ENCODE data around the gene IKZF2. TPM values are rescaled to one million over a fixed set of nuclear protein-coding genes. Genes with fewer than 3 reads are reported as not detected.

Gene IKZF2
- total and polyA plus RNA-seq, 4 donors = 0.35 to 4.7 (median 2.5) TPM

GRCh38 chr2:213080969-213081617 is 70.3 kb downstream of the IKZF2 start (continued):
- TF ChIP-seq EGR1 (IDR thresholded peaks at IDR 0.05; ENCODE audit: low read depth in 2 of 2) = no peak
- no peak for TF ChIP-seq RAD21 (IDR thresholded peaks at IDR 0.05)
- TF ChIP-seq MAX (IDR thresholded peaks at IDR 0.05) = no peak

GRCh38 chr2:213079756-213080155 is 71.7 kb downstream of the IKZF2 start:
- no peaks in the 10 kb centered on the region for H3K9me3 ChIP-seq (ENCODE audit: control insufficient read depth in 4 of 4, low read length in 3 of 4)
- H3K9ac ChIP-seq (ENCODE audit: low read depth in 1 of 2, low read length in 2 of 2) = no peak overlapping the region
- no peak overlapping the region for H3K4me3 ChIP-seq (ENCODE audit: low read depth in 1 of 3, low read length in 3 of 3)
- no peaks in the 10 kb centered on the region for H3K27me3 ChIP-seq (ENCODE audit: control insufficient read depth in 4 of 4, insufficient read depth in 4 of 4, low read length in 3 of 4)
- no peak for TF ChIP-seq ATF3 (IDR thresholded peaks at IDR 0.05)
- no peaks in the 10 kb centered on the region for H3K36me3 ChIP-seq (ENCODE audit: control insufficient read depth in 4 of 4, insufficient read depth in 3 of 4, low read depth in 1 of 4, low read length in 3 of 4)
- H3K27ac ChIP-seq (ENCODE audit: low read depth in 1 of 2, low read length in 2 of 2) = no peak overlapping the region
- DNase-seq (ENCODE audit: low spot score) = no peak
- H3K4me1 ChIP-seq (ENCODE audit: control insufficient read depth in 4 of 4, insufficient read depth in 4 of 4, low read length in 3 of 4) = peaks cover 0 to 2% (median 0%) of the 10 kb centered on the region in 4 donors

- 96% methylated on average over 1 of the region's 1 CpG for WGBS
- Histone ChIP-seq H3K9ac (ENCODE audit: low read depth in 1 of 2, low read length in 2 of 2) (no peak overlapping the region), H3K27me3 (ENCODE audit: control insufficient read depth in 4 of 4, insufficient read depth in 4 of 4, low read length in 3 of 4) (no peaks in the 10 kb centered on the region), H3K4me1 (ENCODE audit: control insufficient read depth in 4 of 4, insufficient read depth in 4 of 4, low read length in 3 of 4) (peaks cover 0 to 2% (median 0%) of the 10 kb centered on the region in 4 donors), H3K27ac (ENCODE audit: low read depth in 1 of 2, low read length in 2 of 2) (no peak overlapping the region), H3K36me3 (ENCODE audit: control insufficient read depth in 4 of 4, insufficient read depth in 3 of 4, low read depth in 1 of 4, low read length in 3 of 4) (no peaks in the 10 kb centered on the region), H3K9me3 (ENCODE audit: control insufficient read depth in 4 of 4, low read length in 3 of 4) (no peaks in the 10 kb centered on the region), H3K4me3 (ENCODE audit: low read depth in 1 of 3, low read length in 3 of 3) (no peak overlapping the region)
- DNase-seq (ENCODE audit: low spot score) = no peak
- TF ChIP-seq RXRA (IDR thresholded peaks at IDR 0.05) = no peak
- TF ChIP-seq HNF4A (conservative IDR thresholded peaks at IDR 0.05) = no peak
- no peak for TF ChIP-seq FOXA1 (IDR thresholded peaks at IDR 0.05)
- TF ChIP-seq ATF3 (IDR thresholded peaks at IDR 0.05) = no peak
- TF ChIP-seq FOXA2 (IDR thresholded peaks at IDR 0.05) = no peak
- TF ChIP-seq NR2F2 (IDR thresholded peaks at IDR 0.05) = no peak
- TF ChIP-seq CTCF (IDR thresholded peaks at IDR 0.05; ENCODE audit: low read depth, low read length, missing input control) = no peak
- TF ChIP-seq YY1 (IDR thresholded peaks at IDR 0.05) = no peak
- no peak for TF ChIP-seq RAD21 (IDR thresholded peaks at IDR 0.05)
- TF ChIP-seq TAF1 (conservative IDR thresholded peaks at IDR 0.05) = no peak
These were observed 72.7 kb downstream of the IKZF2 start for GRCh38 chr2:213078686-213079085.

- Histone ChIP-seq H3K4me3 (ENCODE audit: low read depth in 1 of 3, low read length in 3 of 3) (no peak overlapping the region), H3K4me1 (ENCODE audit: control insufficient read depth in 4 of 4, insufficient read depth in 4 of 4, low read length in 3 of 4) (peaks cover 0 to 7% (median 5%) of the 10 kb centered on the region in 4 donors), H3K9ac (ENCODE audit: low read depth in 1 of 2, low read length in 2 of 2) (no peak overlapping the region), H3K9me3 (ENCODE audit: control insufficient read depth in 4 of 4, low read length in 3 of 4) (no peaks in the 10 kb centered on the region), H3K27me3 (ENCODE audit: control insufficient read depth in 4 of 4, insufficient read depth in 4 of 4, low read length in 3 of 4) (no peaks in the 10 kb centered on the region), H3K36me3 (ENCODE audit: control insufficient read depth in 4 of 4, insufficient read depth in 3 of 4, low read depth in 1 of 4, low read length in 3 of 4) (no peaks in the 10 kb centered on the region), H3K27ac (ENCODE audit: low read depth in 1 of 2, low read length in 2 of 2) (no peak overlapping the region)
- DNase-seq (ENCODE audit: low spot score) = no peak
- WGBS = 88% methylated on average over 1 of the region's 1 CpG
- no peak for TF ChIP-seq RAD21 (IDR thresholded peaks at IDR 0.05)
- TF ChIP-seq JUND (IDR thresholded peaks at IDR 0.05) = no peak
- no peak for TF ChIP-seq HNF4G (IDR thresholded peaks at IDR 0.05)
- no peak for TF ChIP-seq HNF4A (conservative IDR thresholded peaks at IDR 0.05)
- no peak for TF ChIP-seq GABPA (IDR thresholded peaks at IDR 0.05 in 1 of 2, conservative IDR thresholded peaks at IDR 0.05 in 1 of 2)
- no peak for TF ChIP-seq CTCF (IDR thresholded peaks at IDR 0.05; ENCODE audit: low read depth, low read length, missing input control)
- TF ChIP-seq ZBTB33 (IDR thresholded peaks at IDR 0.05) = no peak
- no peak for TF ChIP-seq SP1 (IDR thresholded peaks at IDR 0.05)
- TF ChIP-seq ATF3 (IDR thresholded peaks at IDR 0.05) = no peak
- no peak for TF ChIP-seq RXRA (IDR thresholded peaks at IDR 0.05)
These were observed 81.9 kb downstream of the IKZF2 start for GRCh38 chr2:213069531-213069930.
